Stomach smooth muscle (tissue), 2 donors: ENCODE results near the gene CITED1.
"Not testable (repeated sequence)": the region's sequence is repeated elsewhere in the genome, so short reads cannot be mapped to it uniquely, and the experiment has no call there.

Experiments used
- H3K27ac ChIP-seq: one replicate; pipeline ENCODE4 v1.7.0; 2013; ENCODE audit warnings: mild to moderate bottlenecking, low read length, inconsistent platforms
- H3K27me3 ChIP-seq, 2 donors: one replicate each; pipeline ENCODE4 v1.7.0; 2013; ENCODE audit warnings: low read length in 2 of 2; ENCODE audit not compliant: insufficient read depth in 2 of 2, control insufficient read depth in 1 of 2
- H3K36me3 ChIP-seq, 2 donors: one replicate each; pipeline ENCODE4 v1.7.0; 2013; ENCODE audit warnings: low read length in 2 of 2; ENCODE audit not compliant: control insufficient read depth in 2 of 2, insufficient read depth in 2 of 2
- H3K4me1 ChIP-seq: one replicate; pipeline ENCODE4 v1.7.0; 2013; ENCODE audit warnings: low read length; ENCODE audit not compliant: control insufficient read depth, insufficient read depth
- H3K4me3 ChIP-seq, 2 donors: one replicate each; pipeline ENCODE4 v1.7.0; 2013; ENCODE audit warnings: low read length in 2 of 2
- H3K9ac ChIP-seq, 2 donors: one replicate each; pipeline ENCODE4 v1.7.0; 2013; ENCODE audit warnings: low read length in 2 of 2, mild to moderate bottlenecking in 1 of 2
- H3K9me3 ChIP-seq, 2 donors: one replicate each; pipeline ENCODE4 v1.7.0; 2013; ENCODE audit warnings: low read length in 2 of 2; ENCODE audit not compliant: control insufficient read depth in 2 of 2
- donor health status: healthy.
- donor health status: Pancreatic carcinoma.

Gene CITED1

GRCh38 chrX:72326605-72327300 is 21.0 kb upstream of the CITED1 start:
- H3K27me3 ChIP-seq = peaks cover 0 to 3% of the 10 kb centered on the region in 2 donors
- H3K4me1 ChIP-seq = no peaks in the 10 kb centered on the region
- no peak overlapping the region for H3K9ac ChIP-seq
- H3K4me3 ChIP-seq = no peak overlapping the region
- H3K36me3 ChIP-seq = no peaks in the 10 kb centered on the region
- H3K9me3 ChIP-seq = no peaks in the 10 kb centered on the region
- H3K27ac ChIP-seq = no peak overlapping the region

- H3K36me3 ChIP-seq, H3K9ac ChIP-seq, H3K4me1 ChIP-seq, H3K9me3 ChIP-seq, H3K4me3 ChIP-seq, H3K27ac ChIP-seq: not testable (repeated sequence)
- H3K27me3 ChIP-seq = peaks cover 0 to 18% of the 10 kb centered on the region in 2 donors
Observed at GRCh38 chrX:72319651-72320050, 13.9 kb upstream of the CITED1 start.

- Histone ChIP-seq H3K9me3 (no peaks in the 10 kb centered on the region), H3K27me3 (peaks cover 0 to 27% of the 10 kb centered on the region in 2 donors), H3K9ac (no peak overlapping the region), H3K4me1 (peaks cover 18% of the 10 kb centered on the region), H3K27ac (no peak overlapping the region), H3K36me3 (no peaks in the 10 kb centered on the region), H3K4me3 (no peak overlapping the region)
Observed at GRCh38 chrX:72317139-72317538, 11.4 kb upstream of the CITED1 start.

- Histone ChIP-seq H3K4me1 (peaks cover 18% of the 10 kb centered on the region), H3K9ac (no peak overlapping the region), H3K4me3 (no peak overlapping the region), H3K27ac (no peak overlapping the region), H3K36me3 (no peaks in the 10 kb centered on the region), H3K27me3 (peaks cover 0 to 31% of the 10 kb centered on the region in 2 donors), H3K9me3 (no peaks in the 10 kb centered on the region)
Observed at GRCh38 chrX:72316408-72317110, 10.8 kb upstream of the CITED1 start.

DNA sequence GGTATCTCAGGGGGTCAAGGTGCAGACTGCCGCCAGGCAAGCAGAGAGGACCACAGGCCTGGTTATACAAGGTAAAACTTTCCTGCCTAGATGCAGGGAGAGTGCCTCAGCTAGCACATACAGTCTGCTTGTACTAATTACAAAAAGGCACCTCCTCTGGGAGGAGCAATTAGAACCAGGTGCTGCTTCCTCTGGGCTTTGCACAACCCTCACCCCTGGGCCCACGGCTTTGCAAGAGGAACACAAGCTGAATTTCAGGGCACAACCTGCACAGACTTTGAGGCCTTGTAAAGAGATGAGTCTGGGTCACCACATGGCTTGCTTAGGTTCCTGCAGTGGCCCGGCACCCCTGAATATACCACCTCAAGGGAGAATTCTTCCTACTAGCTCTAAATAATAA is 9.2 kb upstream of the CITED1 start:
- H3K36me3 ChIP-seq = no peaks in the 10 kb centered on the region
- H3K4me1 ChIP-seq = peaks cover 18% of the 10 kb centered on the region
- H3K9me3 ChIP-seq = no peaks in the 10 kb centered on the region
- H3K9ac ChIP-seq = peak overlapping the region in 1 of 2 donors; percentile 29
- no peak overlapping the region for H3K4me3 ChIP-seq
- H3K27ac ChIP-seq = peak overlapping the region; percentile 66
- peaks cover 0 to 29% of the 10 kb centered on the region in 2 donors for H3K27me3 ChIP-seq

- H3K9me3 ChIP-seq = no peaks in the 10 kb centered on the region
- H3K4me1 ChIP-seq = peaks cover 27% of the 10 kb centered on the region
- H3K27ac ChIP-seq = peak overlapping the region; percentile 66
- no peaks in the 10 kb centered on the region for H3K36me3 ChIP-seq
- H3K4me3 ChIP-seq = no peak overlapping the region
- H3K27me3 ChIP-seq = peaks cover 0 to 37% of the 10 kb centered on the region in 2 donors
- H3K9ac ChIP-seq = peak overlapping the region; percentile 22 to 47
Observed at GRCh38 chrX:72313707-72314641, 8.3 kb upstream of the CITED1 start.

- Histone ChIP-seq H3K9me3 (no peaks in the 10 kb centered on the region), H3K4me1 (peaks cover 35% of the 10 kb centered on the region), H3K27me3 (peaks cover 0 to 39% of the 10 kb centered on the region in 2 donors), H3K27ac (no peak overlapping the region), H3K4me3 (no peak overlapping the region), H3K36me3 (no peaks in the 10 kb centered on the region), H3K9ac (no peak overlapping the region)
Observed at GRCh38 chrX:72312311-72312940, 6.7 kb upstream of the CITED1 start.

DNA sequence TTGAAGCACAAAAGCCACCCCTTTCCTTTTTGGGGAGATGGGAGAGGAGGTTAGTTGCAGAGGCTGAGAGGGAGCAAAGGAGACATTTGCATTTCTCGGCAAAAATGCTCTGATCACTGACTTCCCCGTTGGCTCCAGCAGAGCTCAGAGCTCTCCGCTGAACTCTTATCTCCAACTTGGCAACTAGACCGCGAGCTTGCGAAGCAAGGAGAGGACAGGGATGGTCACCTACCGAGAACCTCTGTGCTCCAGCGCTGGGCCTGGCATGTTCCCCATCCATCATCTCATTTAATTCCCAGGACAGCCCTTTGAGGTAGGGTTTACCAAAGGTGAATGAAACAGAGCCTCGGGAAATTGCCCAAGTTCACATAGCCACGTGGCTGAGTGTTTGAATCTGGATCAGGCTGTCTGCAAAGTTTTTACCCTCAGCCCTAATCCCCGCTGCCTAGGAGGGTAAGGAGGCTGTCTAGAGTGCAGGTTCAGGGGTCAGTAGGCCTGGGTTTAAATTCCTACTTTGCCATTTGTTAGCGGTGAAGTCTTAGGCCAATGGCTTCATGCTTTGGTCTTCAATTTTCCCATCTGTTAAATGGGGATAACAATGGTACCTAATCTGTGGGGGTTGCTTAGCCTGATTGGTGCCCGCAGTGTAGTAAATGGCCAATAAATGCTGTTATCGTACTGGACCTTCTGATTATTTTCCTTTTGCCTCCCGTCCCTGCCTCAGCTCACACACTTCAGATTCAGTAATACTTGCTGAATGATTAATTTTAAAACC is 3.8 kb upstream of the CITED1 start:
- H3K4me3 ChIP-seq = peak overlapping the region; percentile 66 to 72
- H3K36me3 ChIP-seq = no peaks in the 10 kb centered on the region
- H3K9ac ChIP-seq = no peak overlapping the region
- peaks cover 51% of the 10 kb centered on the region for H3K4me1 ChIP-seq
- H3K9me3 ChIP-seq = no peaks in the 10 kb centered on the region
- H3K27ac ChIP-seq = no peak overlapping the region
- H3K27me3 ChIP-seq = peaks cover 0 to 41% of the 10 kb centered on the region in 2 donors

GRCh38 chrX:72308566-72309296 is 3.0 kb upstream of the CITED1 start:
- Histone ChIP-seq H3K9me3 (no peaks in the 10 kb centered on the region), H3K4me3 (peak overlapping the region; percentile 66 to 72), H3K27ac (no peak overlapping the region), H3K36me3 (no peaks in the 10 kb centered on the region), H3K4me1 (peaks cover 44% of the 10 kb centered on the region), H3K27me3 (peaks cover 0 to 40% of the 10 kb centered on the region in 2 donors), H3K9ac (no peak overlapping the region)
